ENCODE data around the gene NDEL1.

Gene NDEL1

DNA sequence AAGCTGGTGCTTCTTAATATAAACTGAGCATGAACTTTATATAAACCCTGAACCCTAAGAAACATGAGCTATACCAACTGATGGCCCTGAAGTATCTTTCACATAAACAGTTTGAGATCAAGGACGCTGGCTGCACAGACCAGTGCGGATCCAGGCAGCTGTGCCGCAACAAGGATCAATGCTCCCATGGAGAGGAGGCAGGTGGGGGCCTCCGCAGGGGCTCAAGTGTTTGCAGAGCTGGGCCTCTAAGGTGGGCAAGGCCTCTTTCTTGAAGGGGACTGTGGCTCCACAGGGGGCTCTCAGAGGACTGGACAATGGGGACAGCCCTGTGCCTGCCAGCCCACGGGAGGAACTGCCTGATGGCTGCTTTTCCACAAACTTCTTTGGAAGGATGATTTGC lies 46.0 kb downstream of the NDEL1 start:
- DNase-seq, result no peak

DNA sequence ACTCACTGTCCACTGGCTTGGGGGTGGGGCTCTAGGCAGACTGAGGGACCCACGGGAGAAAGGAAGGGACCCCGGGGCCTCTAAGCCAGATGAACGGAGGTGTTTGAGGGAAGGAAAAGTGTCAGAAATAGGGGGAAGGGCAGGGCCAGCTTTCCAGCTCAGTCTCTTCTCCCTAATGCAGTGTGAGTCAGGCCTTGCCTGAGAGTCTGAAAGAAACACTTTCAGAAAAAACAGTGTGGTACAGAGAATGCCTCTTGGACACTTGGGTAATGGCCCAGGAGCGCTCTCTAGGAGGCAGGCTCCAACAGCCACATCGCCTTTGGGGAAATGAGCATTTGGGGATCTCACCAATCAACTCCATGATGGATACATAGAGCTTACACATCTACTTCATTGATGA lies 46.9 kb downstream of the NDEL1 start:
- no peak for DNase-seq

DNA sequence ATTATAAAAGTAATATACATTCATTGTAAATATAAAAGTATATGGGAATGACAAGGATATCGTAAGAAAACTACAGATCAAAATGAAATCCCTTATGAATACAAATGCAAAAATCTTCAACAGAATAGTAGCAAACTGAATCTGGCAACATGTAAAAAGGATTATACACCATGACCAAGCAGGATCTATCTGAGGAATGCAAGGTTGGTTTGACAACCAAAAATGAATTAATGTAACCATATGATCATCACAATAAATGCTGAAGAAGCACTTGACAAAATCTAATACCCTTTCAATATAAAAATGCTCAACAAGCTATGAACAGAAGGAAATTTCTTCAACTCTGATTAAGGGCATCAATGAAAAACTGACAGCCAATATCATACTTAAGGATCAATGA lies 48.8 kb downstream of the NDEL1 start:
- no peak for DNase-seq

DNA sequence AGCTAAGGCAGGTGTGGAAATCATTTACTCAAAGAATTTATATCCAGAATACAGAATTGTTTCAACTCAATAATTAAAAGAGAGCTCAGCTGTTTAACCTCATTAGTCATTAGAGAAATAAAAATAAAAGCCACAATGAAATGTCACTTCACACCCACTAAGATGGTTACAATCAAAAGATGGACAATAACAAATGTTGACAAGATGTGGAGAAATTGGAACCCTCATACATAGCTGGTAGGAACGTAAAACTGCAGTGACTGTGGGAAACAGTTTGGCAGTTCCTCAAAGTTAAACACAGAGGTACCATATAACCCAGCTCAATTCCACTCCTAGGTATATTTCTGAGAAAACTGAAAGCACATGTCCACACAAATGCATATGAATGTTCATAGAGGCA lies 49.8 kb downstream of the NDEL1 start:
- DNase-seq, result no peak

DNA sequence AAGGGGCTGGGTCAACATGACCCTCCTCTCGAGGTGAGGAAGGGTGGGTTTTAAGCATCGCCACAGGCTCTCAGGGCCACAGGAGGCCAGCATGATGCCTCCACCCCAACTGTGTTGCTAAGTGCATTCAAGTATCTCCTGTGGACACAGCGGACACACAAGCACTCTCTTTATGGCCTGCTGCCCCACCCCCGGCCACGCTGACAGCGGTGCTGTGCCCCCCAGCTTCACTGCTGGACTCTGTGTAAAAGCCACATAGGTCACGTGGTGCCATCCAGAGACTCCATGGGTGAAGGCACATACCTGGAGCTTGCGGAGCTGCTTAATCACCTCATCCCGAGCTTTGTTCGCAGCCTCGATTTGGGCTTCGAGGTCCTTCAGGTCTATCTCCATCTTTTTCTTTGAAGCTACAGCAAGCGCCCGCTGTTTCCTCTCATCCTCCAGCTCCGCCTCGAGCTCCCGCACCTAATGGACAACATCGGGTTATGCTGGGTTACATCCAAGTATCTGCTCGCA lies 51.5 kb downstream of the NDEL1 start:
- DNase-seq, result no peak

DNA sequence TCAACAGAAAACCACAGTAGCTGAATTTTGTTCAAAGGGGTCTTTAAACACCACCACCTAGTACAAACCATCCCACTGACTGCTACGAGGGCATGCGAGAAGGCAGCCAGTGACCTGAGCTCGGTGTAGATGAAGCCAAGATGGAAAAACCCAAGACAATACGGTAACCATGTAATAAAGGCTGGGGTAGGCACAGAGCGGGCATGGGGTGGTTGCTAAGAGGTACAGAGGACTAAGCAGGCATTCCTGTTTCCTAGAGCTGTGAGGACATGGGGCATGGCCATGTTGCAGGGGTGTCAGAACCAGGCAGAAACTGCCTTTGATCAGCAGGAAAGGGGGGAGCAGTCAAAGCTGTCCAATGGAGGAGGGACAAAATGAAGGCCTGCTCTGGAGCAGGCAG lies 52.1 kb downstream of the NDEL1 start:
- no peak for DNase-seq

DNA sequence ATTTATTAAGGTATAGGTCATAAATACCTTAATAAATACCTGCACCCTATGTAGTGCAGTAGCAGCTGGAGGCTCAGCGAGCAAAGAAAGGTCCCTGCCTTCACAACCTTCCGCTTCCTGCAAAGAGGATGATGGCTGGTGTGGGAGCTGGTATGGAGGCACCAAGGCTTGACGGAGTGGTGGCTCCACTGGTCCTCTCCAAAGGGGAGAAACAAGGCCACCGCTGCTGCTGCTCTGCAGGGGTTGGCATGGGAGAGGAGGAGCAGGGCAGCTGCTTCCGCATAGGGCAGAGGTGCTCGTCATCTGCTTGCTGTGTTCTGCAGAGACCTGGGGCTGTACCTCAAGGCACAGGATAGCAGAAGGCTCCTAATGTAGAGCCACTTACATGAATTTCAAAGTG lies 52.8 kb downstream of the NDEL1 start:
- DNase-seq, result no peak

DNA sequence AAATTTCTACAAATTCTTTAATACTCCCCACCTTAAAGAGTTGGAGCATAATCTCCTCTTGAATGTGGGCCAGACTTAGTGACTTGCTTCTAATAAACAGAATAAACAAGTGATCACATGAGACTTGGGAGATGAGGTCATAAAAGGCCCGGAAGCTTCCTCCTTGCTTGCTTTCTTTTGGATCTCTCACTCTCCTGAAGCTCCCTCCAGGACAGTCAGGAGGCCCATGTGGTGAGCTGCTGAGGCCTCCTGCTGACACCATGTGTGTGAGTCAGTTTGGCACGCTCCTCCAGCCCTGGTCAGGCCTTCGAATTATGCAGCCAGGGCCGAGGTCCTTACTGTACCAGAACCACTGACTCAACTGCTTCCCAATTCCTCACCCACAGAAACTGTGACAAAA lies 53.2 kb downstream of the NDEL1 start:
- DNase-seq, result no peak

DNA sequence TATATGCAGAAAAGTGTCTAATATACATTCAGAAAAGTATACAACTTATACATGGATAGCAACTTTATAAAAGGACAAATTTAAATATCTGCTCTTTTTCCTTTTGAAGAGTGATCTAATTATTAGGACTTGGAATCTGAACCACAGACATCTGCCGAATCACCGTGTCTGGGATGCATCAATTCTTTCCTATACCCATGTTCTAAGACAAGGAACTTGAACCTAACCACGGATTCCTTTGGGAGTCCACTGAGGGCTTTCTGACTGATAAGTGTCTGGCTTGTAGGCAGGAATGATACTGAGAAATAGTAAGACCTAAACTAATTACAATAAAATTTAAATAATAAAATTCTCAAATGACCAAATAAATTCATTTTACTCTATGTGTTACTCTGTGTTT lies 54.2 kb downstream of the NDEL1 start:
- no peak for DNase-seq

DNA sequence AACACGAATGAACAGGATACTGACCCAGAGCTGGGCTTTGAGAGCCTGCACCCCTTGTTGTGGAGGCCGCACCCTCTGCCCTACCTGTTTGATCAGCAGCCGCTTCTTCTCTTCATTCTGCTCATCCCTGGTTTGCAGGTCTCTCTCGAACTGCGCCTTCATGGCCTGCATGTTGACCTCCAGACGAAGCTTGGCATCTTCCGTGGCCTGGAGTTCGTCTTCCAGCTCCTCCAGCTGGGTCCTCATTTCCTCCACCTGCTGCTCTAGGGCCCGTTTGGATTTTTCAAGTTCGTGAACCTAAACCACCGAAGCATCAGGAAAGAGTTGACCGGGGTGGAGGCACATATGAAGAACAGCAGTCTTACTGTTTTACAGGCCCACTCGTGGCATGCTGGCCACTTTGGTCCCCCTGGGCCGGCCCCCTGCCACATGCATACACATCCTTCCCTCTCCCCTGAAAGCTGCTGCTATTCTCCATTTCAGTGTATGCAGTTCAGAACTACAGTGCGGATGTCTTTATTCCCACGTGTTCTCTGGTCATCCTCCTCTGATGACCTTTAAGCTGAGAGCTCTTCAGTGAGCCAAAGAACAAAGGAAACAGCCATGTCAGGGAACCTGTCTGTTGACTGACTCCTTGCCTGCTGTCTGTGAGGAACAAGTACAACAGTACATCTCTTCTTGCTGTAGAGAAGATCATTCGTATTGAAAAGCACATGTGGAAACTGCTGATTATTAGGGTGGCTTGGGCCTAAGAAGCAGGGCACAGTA lies 54.8 kb downstream of the NDEL1 start:
- DNase-seq, result no peak

DNA sequence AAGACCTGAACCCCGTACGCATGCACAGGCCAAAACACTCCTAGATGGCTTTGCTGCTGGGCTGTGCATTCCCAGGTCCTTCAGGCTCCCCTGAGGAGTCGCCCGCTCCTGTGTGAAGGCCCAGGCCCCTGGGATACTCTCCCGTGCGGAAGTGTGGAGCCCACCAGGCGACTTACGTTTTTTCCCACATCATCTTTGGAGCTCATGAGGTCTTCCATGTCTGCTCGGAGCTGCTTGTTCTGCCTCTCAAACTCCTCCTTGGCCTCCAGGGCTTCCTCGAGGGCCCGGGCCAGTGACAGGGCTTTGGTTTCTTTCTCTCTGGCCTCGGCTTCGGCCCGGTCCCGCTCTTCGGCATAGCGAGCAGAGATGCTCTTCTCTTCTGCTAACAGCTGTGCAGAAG lies 56.4 kb downstream of the NDEL1 start:
- no peak for DNase-seq

DNA sequence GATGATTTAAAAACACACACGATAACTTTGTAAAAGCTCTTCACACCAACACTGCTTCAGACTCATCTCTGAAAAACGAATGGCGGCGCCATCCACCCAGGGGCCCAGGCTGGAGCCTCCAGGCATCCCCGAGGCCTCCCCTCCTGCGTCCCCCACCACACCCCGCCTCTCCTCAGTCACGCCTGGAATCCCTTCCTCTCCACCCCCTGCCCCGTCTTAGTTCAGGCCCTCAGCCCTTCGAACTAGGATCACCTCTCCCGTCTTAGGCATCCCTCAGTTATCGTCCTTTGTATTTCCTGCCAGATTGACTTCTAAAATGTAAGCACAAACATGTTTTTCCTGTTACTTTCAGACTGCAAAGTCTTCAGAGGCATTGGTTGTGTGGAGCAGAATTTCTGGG lies 58.3 kb downstream of the NDEL1 start:
- no peak for DNase-seq

DNA sequence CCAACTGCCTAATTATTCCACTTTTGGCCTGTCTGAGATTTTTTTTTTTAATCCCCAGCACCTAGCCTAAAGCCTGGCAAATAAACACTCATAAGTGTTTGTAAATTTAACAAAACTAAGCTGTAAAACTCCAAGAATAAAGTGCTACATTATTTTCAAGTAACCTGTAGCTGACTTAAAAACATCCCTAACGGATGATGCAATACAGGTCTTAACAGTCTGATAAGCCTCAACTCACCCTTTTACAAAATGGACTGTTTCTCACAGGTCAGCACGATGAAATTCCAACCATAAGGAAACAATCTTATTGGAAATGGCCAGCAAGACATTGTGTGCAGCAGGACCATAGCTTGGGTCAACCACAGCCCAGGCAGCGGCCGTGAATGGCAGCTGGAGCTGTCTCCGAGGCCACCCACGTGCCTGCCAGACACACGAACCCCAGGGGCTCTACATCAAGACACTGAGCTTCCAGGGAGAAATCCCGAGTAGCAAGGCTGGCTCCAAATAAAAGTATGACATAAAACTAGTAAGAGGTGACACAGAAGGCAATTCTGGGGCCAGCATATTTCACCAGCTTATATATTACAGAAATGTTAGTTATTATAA lies 58.9 kb downstream of the NDEL1 start:
- no peak for DNase-seq

DNA sequence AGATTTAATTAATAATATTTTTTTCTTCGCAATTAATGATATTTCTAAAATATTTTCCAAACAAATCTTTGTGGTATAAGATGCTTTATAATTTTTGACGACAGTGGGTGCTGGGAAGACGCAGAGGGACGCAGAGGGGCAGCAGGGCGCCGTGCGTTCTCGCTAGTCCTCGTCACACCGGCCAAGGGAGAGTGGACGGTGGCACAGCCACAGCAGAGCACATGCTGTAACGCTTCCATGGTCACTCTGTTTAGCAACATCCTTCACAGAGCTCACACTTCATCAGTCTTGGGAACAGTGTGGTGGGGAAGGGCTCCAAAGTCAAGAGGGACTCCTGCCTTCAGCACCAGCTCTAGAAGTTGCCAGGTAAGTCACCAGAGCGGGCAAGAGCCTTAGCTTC lies 60.4 kb downstream of the NDEL1 start:
- no peak for DNase-seq

DNA sequence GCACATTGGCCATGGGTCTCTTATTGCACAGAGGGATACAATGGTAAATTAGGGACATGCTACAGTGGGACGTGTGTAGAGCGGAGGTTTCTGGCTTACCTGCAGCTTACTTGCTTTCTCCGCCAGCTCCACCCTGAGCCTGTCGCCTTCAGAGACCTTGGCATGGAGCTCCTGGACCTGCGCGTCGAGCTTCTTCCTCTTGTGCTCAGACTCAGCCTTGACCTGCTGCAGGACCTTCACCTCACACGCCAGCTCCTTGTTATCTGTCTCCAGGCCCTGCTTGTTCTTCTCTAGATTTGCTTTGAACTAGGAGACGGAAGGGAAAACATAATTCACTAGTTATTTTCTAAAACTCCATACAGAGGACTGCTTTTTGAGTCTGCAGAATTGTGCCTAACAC lies 63.5 kb downstream of the NDEL1 start:
- no peak for DNase-seq

DNA sequence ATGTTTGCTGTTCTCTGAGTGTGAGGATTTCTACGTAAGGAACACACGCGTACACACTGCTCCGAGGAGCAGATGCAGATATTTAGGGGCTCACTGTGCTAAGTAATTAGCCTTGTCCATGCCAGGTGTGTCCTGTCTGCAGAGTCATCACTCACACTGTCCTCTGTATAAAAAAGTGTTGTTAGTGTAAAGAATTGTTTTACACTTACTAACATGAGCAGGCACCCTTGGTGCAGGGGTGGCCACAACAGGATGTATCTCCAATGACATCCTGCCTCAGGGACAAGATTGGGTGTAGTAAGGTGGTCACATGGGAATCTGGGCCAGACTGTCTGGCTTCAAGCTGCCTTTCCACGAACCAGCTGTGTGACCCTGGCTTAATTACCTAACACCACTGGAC lies 63.9 kb downstream of the NDEL1 start:
- no peak for DNase-seq

DNA sequence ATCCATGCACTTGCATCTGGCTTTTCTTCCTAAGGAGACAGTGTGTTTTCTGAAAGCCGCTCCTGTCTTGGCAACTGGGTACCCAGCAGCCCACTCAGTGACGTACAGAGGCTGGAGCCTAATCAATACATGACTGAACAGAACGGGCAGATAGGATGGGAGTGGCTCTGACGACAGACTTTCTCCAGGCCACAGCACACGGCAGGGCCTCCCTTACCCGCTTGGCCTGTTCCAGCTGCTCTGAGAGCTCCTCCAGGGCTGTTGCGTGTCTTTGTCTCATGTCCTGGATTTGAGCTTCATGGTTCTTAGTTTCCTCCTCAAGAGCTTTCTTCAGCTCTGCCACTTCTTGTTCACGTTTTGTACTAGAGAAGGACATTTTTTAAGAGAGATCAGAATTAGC lies 64.9 kb downstream of the NDEL1 start:
- no peak for DNase-seq

DNA sequence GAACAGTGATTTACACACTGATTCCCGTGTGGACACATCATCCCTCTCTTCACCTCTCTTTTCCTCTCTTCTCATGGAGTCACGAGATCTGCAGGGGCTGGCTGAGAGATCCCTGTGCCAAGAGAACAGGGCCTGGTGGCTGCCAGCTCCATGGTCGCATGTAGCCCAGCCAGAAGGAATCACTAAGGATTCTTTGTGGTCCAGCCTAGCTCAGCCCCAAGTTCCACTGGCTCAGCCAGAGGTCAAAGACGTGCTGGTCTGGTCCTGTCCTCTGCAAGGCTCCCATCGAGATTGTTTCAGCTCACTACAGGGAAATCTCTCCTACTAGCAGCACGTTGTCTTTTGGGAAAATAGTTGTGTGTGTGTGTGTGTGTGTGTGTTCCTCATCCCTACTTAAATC lies 66.4 kb downstream of the NDEL1 start:
- DNase-seq, result no peak

DNA sequence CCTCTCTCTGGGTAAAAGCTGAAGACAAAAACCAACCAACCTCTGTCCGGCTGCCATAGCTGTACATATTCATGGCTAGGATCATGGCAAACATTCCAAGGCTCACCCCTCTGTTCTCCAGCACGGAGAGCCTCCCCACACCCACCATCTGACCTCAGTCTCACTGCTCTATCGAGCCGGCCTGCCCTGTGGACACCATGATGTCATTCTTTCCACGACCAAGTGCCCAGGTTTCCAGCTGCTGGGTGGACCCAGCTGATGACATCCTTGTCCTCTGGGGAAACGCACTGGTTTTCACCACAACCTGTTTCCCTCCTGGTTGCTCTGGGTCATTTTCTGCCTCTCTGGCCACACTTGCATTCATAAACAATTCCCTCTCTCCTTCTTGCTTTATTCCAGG lies 67.7 kb downstream of the NDEL1 start:
- DNase-seq, result no peak

DNA sequence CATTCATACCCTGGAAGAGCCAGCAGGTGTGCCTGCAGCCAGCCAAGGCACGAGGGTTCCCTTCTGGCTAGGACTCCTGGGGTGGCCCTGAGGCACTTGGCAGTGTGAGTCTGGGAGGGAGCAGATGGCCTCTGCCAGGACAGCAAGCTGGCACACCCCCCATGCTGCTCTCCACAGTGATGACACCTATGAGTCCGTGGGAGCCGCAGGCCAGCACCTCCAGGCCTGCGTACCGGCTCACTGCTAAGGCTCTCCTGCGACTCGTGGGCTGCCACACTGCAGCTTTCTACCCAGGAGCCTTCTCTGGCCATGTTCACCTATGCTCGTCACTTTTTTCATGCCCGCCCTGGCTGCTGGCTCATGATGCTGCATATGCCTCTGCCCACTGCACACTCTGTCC lies 68.1 kb downstream of the NDEL1 start:
- no peak for DNase-seq

DNA sequence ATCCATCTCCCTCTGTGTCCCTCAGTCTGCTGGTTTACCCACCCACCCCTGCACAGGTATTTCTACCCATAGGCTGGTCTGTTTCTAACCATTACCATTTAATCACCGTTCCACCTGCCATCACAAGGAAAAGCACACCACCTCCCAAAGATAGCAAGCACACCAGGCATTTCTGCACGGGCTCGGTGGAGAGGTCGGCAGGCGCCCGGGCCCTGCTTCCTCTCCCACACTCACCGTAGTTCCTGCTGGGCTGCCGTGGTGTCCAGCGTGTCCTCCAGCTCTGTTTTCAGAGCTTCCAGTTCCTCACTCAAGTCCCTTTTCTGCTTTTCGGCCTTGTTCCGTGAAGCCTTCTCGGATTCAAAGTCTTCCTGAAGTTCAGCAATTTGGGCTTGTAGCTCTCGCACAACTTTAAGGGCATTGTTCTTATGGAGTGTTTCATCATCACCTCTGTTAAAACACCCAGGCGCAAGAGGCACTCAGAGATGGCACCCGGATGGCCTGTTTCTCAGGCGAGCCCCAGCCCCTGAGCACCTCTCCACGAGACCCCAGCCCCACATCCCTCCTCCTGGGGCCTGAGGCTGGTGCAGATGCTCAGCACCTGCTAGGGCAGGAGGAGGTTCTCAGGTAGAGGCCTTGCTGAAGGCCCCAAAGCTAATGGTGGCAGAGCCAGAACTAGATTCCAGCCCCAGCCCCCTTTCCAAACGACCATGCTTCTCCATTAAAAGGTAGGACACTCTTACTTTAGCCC lies 69.0 kb downstream of the NDEL1 start:
- no peak for DNase-seq

DNA sequence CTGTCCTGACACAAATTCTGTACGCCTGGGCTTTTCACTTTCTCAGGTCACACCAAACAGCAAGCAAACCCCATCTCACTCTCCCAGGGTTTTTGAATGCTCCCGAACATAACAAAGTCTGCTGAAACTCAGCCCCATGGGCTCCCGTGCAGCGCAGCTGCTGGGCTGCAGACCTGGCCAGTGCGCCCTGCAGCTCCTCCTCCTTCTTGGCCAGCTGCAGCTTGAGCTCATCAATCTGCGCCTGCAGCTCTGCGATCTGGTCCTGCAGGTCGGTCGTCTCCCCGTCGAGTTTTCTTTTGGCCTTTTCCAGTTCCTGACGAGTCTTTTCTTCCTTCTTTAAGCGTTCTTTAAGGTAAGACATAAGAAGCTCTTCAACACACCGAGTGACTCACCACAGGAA lies 70.5 kb downstream of the NDEL1 start:
- DNase-seq, result no peak

DNA sequence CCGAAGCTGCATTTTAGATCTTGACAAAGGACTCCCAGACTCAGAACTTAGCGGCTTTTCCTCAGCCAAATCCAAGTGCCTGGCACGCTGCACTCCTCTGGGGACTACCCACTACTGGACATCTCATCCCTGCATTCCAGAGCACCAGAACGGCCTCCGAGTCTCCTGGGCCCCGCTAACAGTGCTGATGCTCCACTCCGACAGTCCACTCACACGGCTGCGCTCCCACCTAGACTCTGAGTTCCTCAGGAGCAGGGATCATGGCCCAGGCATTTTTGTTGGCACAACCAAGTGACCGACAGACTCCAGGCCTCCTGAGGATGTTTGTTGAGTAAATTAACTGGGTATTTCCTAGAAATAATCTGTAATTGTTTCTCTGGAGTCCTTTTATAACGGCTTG lies 79.1 kb downstream of the NDEL1 start:
- DNase-seq, result no peak

Measured in activated CD4-positive, alpha-beta T cell treated with anti-CD3 and anti-CD28 coated beads, Interleukin-2, amount 50 U/mL, for 1 hour (primary cell).